Endothelial cell of umbilical vein (primary cell): ENCODE results near the gene BAZ1A. TPM values are rescaled to one million over a fixed set of nuclear protein-coding genes. Genes with fewer than 3 reads are reported as not detected.

Source experiments
- BruUV-seq: library from RNA; stranded (reverse); fragments of 400-500 nt; replicated peaks from 2 replicates; lab custom pipeline; 2021; lab: Mats Ljungman, UMichigan
- CTCF ChIA-PET: fragments of 300-600, 350-600 bp; sonication (Branson Sonifier 250); formaldehyde crosslinking; loops from one replicate; lab custom pipeline; 2021; ENCODE audit warnings: antibody characterized with exemption, inconsistent platforms; lab: Charles Lee
- POLR2A ChIA-PET: fragments of 300-600, 350-600 bp; sonication (Branson Sonifier 250); formaldehyde crosslinking; loops from one replicate; lab custom pipeline; 2021; ENCODE audit warnings: antibody characterized with exemption, inconsistent platforms; lab: Charles Lee
- DNase-seq: peaks from one replicate; pipeline ENCODE4 v3.0.0-alpha.2; 2011; ENCODE audit warnings: low read depth, low spot score
- FAIRE-seq: peaks from 2 replicates; lab custom pipeline; 2011; peaks lifted over from hg19 to GRCh38; lab: Jason Lieb, UNC
- H2AFZ ChIP-seq: 2 replicates; pipeline ENCODE4 v1.6.0; 2012; ENCODE audit warnings: low read depth, low read length, control low read depth, inconsistent platforms
- H3K27ac ChIP-seq: 2 replicates; pipeline ENCODE4 v1.5.1; 2011; ENCODE audit warnings: low read depth, mild to moderate bottlenecking, control low read depth, low read length, moderate library complexity; ENCODE audit not compliant: insufficient read depth
- H3K27me3 ChIP-seq, 2 experiments: 2 replicates each; pipeline versions ENCODE4 v1.6.0 to v1.6.1; 2011; ENCODE audit warnings: low read length in 2 of 2, mixed read lengths in 1 of 2; ENCODE audit not compliant: control insufficient read depth in 2 of 2, insufficient read depth in 2 of 2
- H3K36me3 ChIP-seq, 2 experiments: 2 replicates in 1 of 2; 3 replicates in 1 of 2; pipeline ENCODE4 v1.5.1; 2011; ENCODE audit warnings: low read length in 2 of 2, mild to moderate bottlenecking in 1 of 2, moderate library complexity in 1 of 2; ENCODE audit not compliant: control insufficient read depth in 2 of 2, insufficient read depth in 2 of 2; ENCODE audit errors: extremely low read depth in 1 of 2
- H3K4me1 ChIP-seq: 3 replicates; pipeline ENCODE4 v1.5.1; 2011; ENCODE audit warnings: mild to moderate bottlenecking, low read length; ENCODE audit not compliant: control insufficient read depth, insufficient read depth; ENCODE audit errors: extremely low read depth
- H3K4me2 ChIP-seq: 2 replicates; pipeline ENCODE4 v1.6.1; 2011; ENCODE audit warnings: low read length, control low read depth, mixed read lengths; ENCODE audit not compliant: insufficient read depth
- H3K4me3 ChIP-seq, 3 experiments: fragments of 200-600 bp in 1 of 3; sonication (generic), shearing (Covaris generic) in 1 of 3; replicated peaks in 1 of 3; 2 replicates each; pipeline ENCODE4 v1.5.1; 2011 to 2016; ENCODE audit warnings: control low read depth in 3 of 3, low read length in 3 of 3, mild to moderate bottlenecking in 2 of 3, inconsistent platforms in 1 of 3, low read depth in 1 of 3, moderate library complexity in 1 of 3; ENCODE audit not compliant: insufficient read depth in 1 of 3
- H3K79me2 ChIP-seq: 2 replicates; pipeline ENCODE4 v1.6.0; 2012; ENCODE audit warnings: low read length, inconsistent platforms; ENCODE audit not compliant: control insufficient read depth, insufficient read depth
- H3K9ac ChIP-seq: replicated peaks from 2 replicates; pipeline ENCODE3; 2011; ENCODE audit warnings: low read length, control low read depth; ENCODE audit not compliant: insufficient read depth; ENCODE audit errors: extremely low read depth
- H3K9me1 ChIP-seq: replicated peaks from 3 replicates; pipeline ENCODE4 v1.6.0; 2011; ENCODE audit warnings: mild to moderate bottlenecking, low read length; ENCODE audit not compliant: control insufficient read depth, insufficient read depth; ENCODE audit errors: extremely low read depth
- H3K9me3 ChIP-seq: replicated peaks from 2 replicates; pipeline ENCODE4 v1.5.1; 2012; ENCODE audit warnings: low read length, inconsistent platforms; ENCODE audit not compliant: control insufficient read depth, insufficient read depth
- H4K20me1 ChIP-seq: replicated peaks from 2 replicates; pipeline ENCODE3; 2011; ENCODE audit warnings: mild to moderate bottlenecking, low read length; ENCODE audit not compliant: control insufficient read depth, insufficient read depth; ENCODE audit errors: extremely low read depth
- EZH2 ChIP-seq: IDR thresholded peaks from 2 replicates; pipeline ENCODE4 v1.6.1; 2012; ENCODE audit warnings: borderline replicate concordance, low read depth, mild to moderate bottlenecking, moderate library complexity, low read length, inconsistent platforms; ENCODE audit not compliant: severe bottlenecking
- FOS ChIP-seq: IDR thresholded peaks from 2 replicates; pipeline ENCODE4 v1.6.1; 2011; ENCODE audit warnings: mild to moderate bottlenecking, low read length, moderate library complexity, borderline replicate concordance; ENCODE audit not compliant: insufficient read depth
- GATA2 ChIP-seq: IDR thresholded peaks from 2 replicates; pipeline ENCODE4 v1.7.0; 2011; ENCODE audit warnings: low read depth, mild to moderate bottlenecking, moderate library complexity, mixed read lengths, low read length; ENCODE audit not compliant: insufficient read length, insufficient read depth
- JUN ChIP-seq: IDR thresholded peaks from 2 replicates; pipeline ENCODE4 v1.6.1; 2011; ENCODE audit warnings: borderline replicate concordance, low read depth; ENCODE audit not compliant: insufficient read length, insufficient read depth
- MYC ChIP-seq: IDR thresholded peaks from one replicate; pipeline ENCODE4 v1.6.1; 2011; ENCODE audit warnings: mild to moderate bottlenecking, low read depth, low read length
- POLR2A ChIP-seq: IDR thresholded peaks from 2 replicates; pipeline ENCODE4 v1.6.1; 2012; ENCODE audit warnings: low read depth, mild to moderate bottlenecking, control low read depth, low read length
- POLR2AphosphoS5 ChIP-seq: IDR thresholded peaks from 2 replicates; pipeline ENCODE4 v1.6.1; 2012; ENCODE audit warnings: low read depth, mild to moderate bottlenecking, control low read depth, low read length, moderate library complexity; ENCODE audit not compliant: insufficient read depth
- dilution Hi-C: fragments of 300-500 bp; cut with MboI; formaldehyde crosslinking; loops from one replicate; pipeline ENCODE4 v1.15.0; 2019; ENCODE audit warnings: low sequenced_read_pairs; ENCODE audit not compliant: extremely low pct_ligation_motif_present
- intact Hi-C: fragments of 100-400 bp; cut with micrococcal nuclease; formaldehyde crosslinking; loops from one replicate; pipeline ENCODE4 v1.10.0; 2022
- polyA plus RNA-seq, 4 experiments: library from polyadenylated mRNA; depleted of rRNA in 3 of 4; stranded (reverse) in 3 of 4; unstranded in 1 of 4; fragments of >200 nt; gene quantifications; 2 replicates each; pipeline versions ENCODE4 v1.2.1 to v1.2.3, GENCODE V29; 2011 to 2012; ENCODE audit warnings: missing spikeins in 1 of 4
- total RNA-seq: library from RNA; stranded (reverse); gene quantifications from 2 replicates; pipeline ENCODE4 v1.2.3, GENCODE V29; 2021
- TF ChIP-seq, protein P1 (sequence below), 2 donors: IDR thresholded peaks; 1 replicate in 1 of 2; 2 replicates in 1 of 2; pipeline ENCODE4 v1.5.1; 2011; ENCODE audit warnings: low read length in 2 of 2, mild to moderate bottlenecking in 2 of 2, moderate library complexity in 2 of 2, control low read depth in 1 of 2, inconsistent platforms in 1 of 2, low read depth in 1 of 2; ENCODE audit not compliant: insufficient read depth in 1 of 2; ENCODE audit errors: extremely low read depth in 1 of 2
- TF ChIP-seq, protein P2 (sequence below): IDR thresholded peaks from 2 replicates; pipeline ENCODE4 v1.6.1; 2011; ENCODE audit not compliant: insufficient read depth, insufficient read length

The BAZ1A gene
- total and polyA plus RNA-seq, 2 donors (not counting 3 experiments of a cell fraction or from before 2014, with no cell fraction given), result 15.2 to 52.1 TPM

DNA sequence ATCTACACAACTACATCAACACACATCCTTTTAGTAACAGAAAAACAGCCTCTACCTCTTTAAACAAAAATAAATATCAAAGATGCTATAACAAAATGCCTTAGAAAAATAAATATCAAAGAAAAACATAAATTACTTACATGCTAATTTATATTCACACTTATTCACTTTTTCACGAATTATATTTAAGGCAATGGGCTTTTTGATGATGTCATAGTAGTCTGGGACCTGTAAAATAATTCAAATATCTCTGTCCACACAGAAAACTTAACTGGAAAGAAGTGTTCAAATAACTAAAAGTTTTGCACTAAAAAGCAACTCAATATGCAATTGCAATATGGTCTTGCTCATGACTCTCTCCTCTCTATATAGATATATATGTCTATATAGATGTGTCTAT lies 120.5 kb downstream of the BAZ1A start:
- intact Hi-C loops (no loop called here), dilution Hi-C loops (no loop called here)
- FAIRE-seq, result no peak
- no peaks in the 10 kb centered on the region for H3K9me1 ChIP-seq
- H3K27ac ChIP-seq, result no peak overlapping the region
- no peak for DNase-seq
- TF ChIP-seq POLR2AphosphoS5 (no peak), EZH2 (no peak), JUN (no peak), FOS (no peak), MYC (no peak), GATA2 (no peak), POLR2A (no peak)
- TF ChIP-seq, protein P1, sequence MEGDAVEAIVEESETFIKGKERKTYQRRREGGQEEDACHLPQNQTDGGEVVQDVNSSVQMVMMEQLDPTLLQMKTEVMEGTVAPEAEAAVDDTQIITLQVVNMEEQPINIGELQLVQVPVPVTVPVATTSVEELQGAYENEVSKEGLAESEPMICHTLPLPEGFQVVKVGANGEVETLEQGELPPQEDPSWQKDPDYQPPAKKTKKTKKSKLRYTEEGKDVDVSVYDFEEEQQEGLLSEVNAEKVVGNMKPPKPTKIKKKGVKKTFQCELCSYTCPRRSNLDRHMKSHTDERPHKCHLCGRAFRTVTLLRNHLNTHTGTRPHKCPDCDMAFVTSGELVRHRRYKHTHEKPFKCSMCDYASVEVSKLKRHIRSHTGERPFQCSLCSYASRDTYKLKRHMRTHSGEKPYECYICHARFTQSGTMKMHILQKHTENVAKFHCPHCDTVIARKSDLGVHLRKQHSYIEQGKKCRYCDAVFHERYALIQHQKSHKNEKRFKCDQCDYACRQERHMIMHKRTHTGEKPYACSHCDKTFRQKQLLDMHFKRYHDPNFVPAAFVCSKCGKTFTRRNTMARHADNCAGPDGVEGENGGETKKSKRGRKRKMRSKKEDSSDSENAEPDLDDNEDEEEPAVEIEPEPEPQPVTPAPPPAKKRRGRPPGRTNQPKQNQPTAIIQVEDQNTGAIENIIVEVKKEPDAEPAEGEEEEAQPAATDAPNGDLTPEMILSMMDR (IDR thresholded peaks at IDR 0.05; ENCODE audit: extremely low read depth in 1 of 2, insufficient read depth in 1 of 2, low read depth in 1 of 2, low read length in 2 of 2), result no peak
- TF ChIP-seq, protein P2, sequence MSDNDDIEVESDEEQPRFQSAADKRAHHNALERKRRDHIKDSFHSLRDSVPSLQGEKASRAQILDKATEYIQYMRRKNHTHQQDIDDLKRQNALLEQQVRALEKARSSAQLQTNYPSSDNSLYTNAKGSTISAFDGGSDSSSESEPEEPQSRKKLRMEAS, result no peak
- no peaks in the 10 kb centered on the region for H3K79me2 ChIP-seq
- no TSS peak for BruUV-seq
- CTCF ChIA-PET, result no interaction called here
- no peak overlapping the region for H3K4me2 ChIP-seq
- peaks cover 0 to 12% of the 10 kb centered on the region in 2 experiments for H3K36me3 ChIP-seq
- H3K4me1 ChIP-seq, result no peaks in the 10 kb centered on the region
- no peaks in the 10 kb centered on the region for H4K20me1 ChIP-seq
- H3K9ac ChIP-seq, result no peak overlapping the region
- H2AFZ ChIP-seq, result no peak overlapping the region
- no peaks in the 10 kb centered on the region for H3K27me3 ChIP-seq
- no peaks in the 10 kb centered on the region for H3K9me3 ChIP-seq
- no peak overlapping the region for H3K4me3 ChIP-seq
- POLR2A ChIA-PET, result no interaction called here
